Daoy (cell line): ENCODE data around the gene RIOK1. TPM values are rescaled to one million over a fixed set of nuclear protein-coding genes. Genes with fewer than 3 reads are reported as not detected.

Source experiments
- DNase-seq: peaks from one replicate; pipeline ENCODE4 v3.0.0-alpha.2; 2015; ENCODE audit warnings: low read depth
- total RNA-seq: library from RNA; depleted of rRNA; stranded (reverse); fragments of >200 nt; shearing (Covaris generic); gene quantifications from 2 replicates; pipeline ENCODE4 v1.2.3, GENCODE V29; 2014

The RIOK1 gene
- total RNA-seq, 1 experiment from 2014 or later, result 37.9 TPM

- no peak for DNase-seq
These were observed 20.1 kb downstream of the RIOK1 start for GRCh38 chr6:7409740-7410139.

- no peak for DNase-seq
These were observed 21.2 kb downstream of the RIOK1 start for GRCh38 chr6:7410851-7411250.

GRCh38 chr6:7411328-7411727 is 21.7 kb downstream of the RIOK1 start:
- no peak for DNase-seq

- DNase-seq, result no peak
These were observed 23.7 kb downstream of the RIOK1 start for GRCh38 chr6:7413151-7413823.

GRCh38 chr6:7414811-7415210 is 25.2 kb downstream of the RIOK1 start:
- DNase-seq, result no peak

GRCh38 chr6:7417684-7418083 is 28.1 kb downstream of the RIOK1 start:
- DNase-seq, result no peak

- no peak for DNase-seq
These were observed 28.8 kb downstream of the RIOK1 start for GRCh38 chr6:7418238-7418905.

- no peak for DNase-seq
These were observed 29.5 kb downstream of the RIOK1 start for GRCh38 chr6:7419065-7419464.

GRCh38 chr6:7421066-7421465 is 31.5 kb downstream of the RIOK1 start:
- DNase-seq, result no peak

- no peak for DNase-seq
These were observed 34.5 kb downstream of the RIOK1 start for GRCh38 chr6:7424058-7424457.

GRCh38 chr6:7424967-7425807 is 35.6 kb downstream of the RIOK1 start:
- DNase-seq, result peak; percentile 40

- DNase-seq, result no peak
These were observed 36.2 kb downstream of the RIOK1 start for GRCh38 chr6:7425808-7426190.

GRCh38 chr6:7426447-7427169 is 37.0 kb downstream of the RIOK1 start:
- DNase-seq, result no peak

- no peak for DNase-seq
These were observed 41.7 kb downstream of the RIOK1 start for GRCh38 chr6:7431313-7431673.

GRCh38 chr6:7431674-7432390 is 42.2 kb downstream of the RIOK1 start:
- no peak for DNase-seq

- no peak for DNase-seq
These were observed 42.9 kb downstream of the RIOK1 start for GRCh38 chr6:7432391-7433120.

GRCh38 chr6:7433121-7433617 is 43.6 kb downstream of the RIOK1 start:
- no peak for DNase-seq

GRCh38 chr6:7434672-7435071 is 45.1 kb downstream of the RIOK1 start:
- DNase-seq, result no peak

GRCh38 chr6:7438011-7438410 is 48.4 kb downstream of the RIOK1 start:
- no peak for DNase-seq

- DNase-seq, result no peak
These were observed 49.6 kb downstream of the RIOK1 start for GRCh38 chr6:7439228-7439627.

GRCh38 chr6:7440476-7440875 is 50.9 kb downstream of the RIOK1 start:
- no peak for DNase-seq
